K562 (cell line): Measurements from ENCODE around the gene SAPCD1. TPM values are rescaled to one million over a fixed set of nuclear protein-coding genes. Genes with fewer than 3 reads are reported as not detected.

Experiments used
- BACH1 ChIP-seq: fragments of 200-800 bp; sonication (Bioruptor generic); IDR thresholded peaks from 2 replicates; pipeline ENCODE4 v1.6.1; 2016; ENCODE audit warnings: missing genetic modification characterization, missing compliant biosample characterization
- NFXL1 ChIP-seq: fragments of 450-650 bp; formaldehyde crosslinking; IDR thresholded peaks from 2 replicates; pipeline ENCODE4 v1.4.0; 2021; ENCODE audit warnings: mild to moderate bottlenecking
- POLR2H ChIP-seq: IDR thresholded peaks from 2 replicates; pipeline ENCODE4 v1.6.1; 2016; ENCODE audit warnings: missing genetic modification characterization, low read depth, mild to moderate bottlenecking, control low read depth, missing compliant biosample characterization, moderate library complexity
- SMAD3 ChIP-seq: fragments of 450-650 bp; formaldehyde crosslinking; conservative IDR thresholded peaks from 2 replicates; pipeline ENCODE4 v1.4.0; 2020; ENCODE audit warnings: mild to moderate bottlenecking
- ZNF324 ChIP-seq: fragments of 250-450 bp; sonication (Bioruptor Pico); IDR thresholded peaks from 2 replicates; pipeline ENCODE4 v1.4.0; 2020; ENCODE audit warnings: mild to moderate bottlenecking
- ZNF518B ChIP-seq: fragments of 250-450 bp; sonication (Bioruptor Pico); IDR thresholded peaks from 2 replicates; pipeline ENCODE4 v1.5.0; 2021; ENCODE audit warnings: mild to moderate bottlenecking, moderate library complexity
- polyA plus RNA-seq, 8 experiments: library from polyadenylated mRNA; depleted of rRNA in 4 of 8; stranded (reverse) in 5 of 8; unstranded in 3 of 8; fragments of >200 nt; fragmentation: Nextera tagmentation in 2 of 8; fragmentation: Illumina TruSeq in 1 of 8; extraction: Ambion mirVana in 2 of 8; extraction: Trizol in 1 of 8; gene quantifications; 2 replicates each; pipeline versions ENCODE4 v1.2.1 to v1.2.3, GENCODE V29; 2011 to 2014; ENCODE audit warnings: inconsistent platforms in 1 of 8, missing spikeins in 1 of 8
- total RNA-seq, 7 experiments: library from RNA; depleted of rRNA in 6 of 7; stranded (reverse); fragments of >200 nt in 6 of 7; fragmentation: Illumina TruSeq in 2 of 7; extraction: Trizol in 2 of 7; gene quantifications; 2 replicates each; pipeline versions ENCODE4 v1.2.1 to v1.2.3, GENCODE V29; 2011 to 2021; ENCODE audit warnings: low replicate concordance in 1 of 7
- TF ChIP-seq, protein P1 (sequence below): fragments of 200-800 bp; sonication (Bioruptor generic); IDR thresholded peaks from 2 replicates; pipeline ENCODE4 v1.6.1; 2016; ENCODE audit warnings: missing genetic modification characterization, missing compliant biosample characterization
- TF ChIP-seq, protein P2 (sequence below): fragments of 250-450 bp; sonication (Bioruptor Pico); IDR thresholded peaks from 2 replicates; pipeline ENCODE4 v1.9.0; 2021; ENCODE audit warnings: mild to moderate bottlenecking, inconsistent platforms

The SAPCD1 gene
- total and polyA plus RNA-seq, 9 of the 15 experiments (the other 6 are each of a cell fraction or from before 2014, with no cell fraction given), result 2.6 to 30.2 (median 7.4) TPM

DNA sequence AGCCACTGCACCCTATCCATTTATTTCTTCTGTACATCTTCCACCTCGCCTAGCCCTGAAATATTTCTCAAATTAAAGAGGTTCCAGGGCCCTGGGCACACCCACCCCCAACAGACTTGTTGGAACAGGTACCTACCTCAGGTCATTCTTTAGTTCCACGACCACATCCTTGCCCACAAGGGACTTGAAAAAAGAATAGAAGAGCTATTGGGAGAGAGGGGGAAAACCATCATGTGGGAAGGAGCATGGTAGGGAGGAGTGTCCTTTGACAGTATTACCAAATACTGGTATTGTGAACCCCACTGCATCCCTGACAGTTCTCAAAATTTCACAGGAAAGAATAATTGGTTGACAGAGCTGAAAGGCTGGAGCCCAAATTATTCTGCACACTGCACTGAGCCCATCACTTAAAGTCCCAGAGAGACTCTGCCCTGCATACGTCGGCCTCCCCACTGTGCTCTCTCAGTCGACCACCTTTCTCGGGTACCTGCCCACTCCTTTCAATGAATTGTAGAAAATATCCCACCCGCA, 43.5 kb downstream of the SAPCD1 start (continued):
- TF ChIP-seq, protein P1, sequence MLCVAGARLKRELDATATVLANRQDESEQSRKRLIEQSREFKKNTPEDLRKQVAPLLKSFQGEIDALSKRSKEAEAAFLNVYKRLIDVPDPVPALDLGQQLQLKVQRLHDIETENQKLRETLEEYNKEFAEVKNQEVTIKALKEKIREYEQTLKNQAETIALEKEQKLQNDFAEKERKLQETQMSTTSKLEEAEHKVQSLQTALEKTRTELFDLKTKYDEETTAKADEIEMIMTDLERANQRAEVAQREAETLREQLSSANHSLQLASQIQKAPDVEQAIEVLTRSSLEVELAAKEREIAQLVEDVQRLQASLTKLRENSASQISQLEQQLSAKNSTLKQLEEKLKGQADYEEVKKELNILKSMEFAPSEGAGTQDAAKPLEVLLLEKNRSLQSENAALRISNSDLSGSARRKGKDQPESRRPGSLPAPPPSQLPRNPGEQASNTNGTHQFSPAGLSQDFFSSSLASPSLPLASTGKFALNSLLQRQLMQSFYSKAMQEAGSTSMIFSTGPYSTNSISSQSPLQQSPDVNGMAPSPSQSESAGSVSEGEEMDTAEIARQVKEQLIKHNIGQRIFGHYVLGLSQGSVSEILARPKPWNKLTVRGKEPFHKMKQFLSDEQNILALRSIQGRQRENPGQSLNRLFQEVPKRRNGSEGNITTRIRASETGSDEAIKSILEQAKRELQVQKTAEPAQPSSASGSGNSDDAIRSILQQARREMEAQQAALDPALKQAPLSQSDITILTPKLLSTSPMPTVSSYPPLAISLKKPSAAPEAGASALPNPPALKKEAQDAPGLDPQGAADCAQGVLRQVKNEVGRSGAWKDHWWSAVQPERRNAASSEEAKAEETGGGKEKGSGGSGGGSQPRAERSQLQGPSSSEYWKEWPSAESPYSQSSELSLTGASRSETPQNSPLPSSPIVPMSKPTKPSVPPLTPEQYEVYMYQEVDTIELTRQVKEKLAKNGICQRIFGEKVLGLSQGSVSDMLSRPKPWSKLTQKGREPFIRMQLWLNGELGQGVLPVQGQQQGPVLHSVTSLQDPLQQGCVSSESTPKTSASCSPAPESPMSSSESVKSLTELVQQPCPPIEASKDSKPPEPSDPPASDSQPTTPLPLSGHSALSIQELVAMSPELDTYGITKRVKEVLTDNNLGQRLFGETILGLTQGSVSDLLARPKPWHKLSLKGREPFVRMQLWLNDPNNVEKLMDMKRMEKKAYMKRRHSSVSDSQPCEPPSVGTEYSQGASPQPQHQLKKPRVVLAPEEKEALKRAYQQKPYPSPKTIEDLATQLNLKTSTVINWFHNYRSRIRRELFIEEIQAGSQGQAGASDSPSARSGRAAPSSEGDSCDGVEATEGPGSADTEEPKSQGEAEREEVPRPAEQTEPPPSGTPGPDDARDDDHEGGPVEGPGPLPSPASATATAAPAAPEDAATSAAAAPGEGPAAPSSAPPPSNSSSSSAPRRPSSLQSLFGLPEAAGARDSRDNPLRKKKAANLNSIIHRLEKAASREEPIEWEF (CRISPR knock-in tag), result no peak
- TF ChIP-seq ZNF324 (CRISPR knock-in tag), result no peak
- no peak for TF ChIP-seq NFXL1 (CRISPR knock-in tag)
- TF ChIP-seq POLR2H (tag), result no peak
- TF ChIP-seq BACH1 (tag), result no peak
- TF ChIP-seq, protein P2, sequence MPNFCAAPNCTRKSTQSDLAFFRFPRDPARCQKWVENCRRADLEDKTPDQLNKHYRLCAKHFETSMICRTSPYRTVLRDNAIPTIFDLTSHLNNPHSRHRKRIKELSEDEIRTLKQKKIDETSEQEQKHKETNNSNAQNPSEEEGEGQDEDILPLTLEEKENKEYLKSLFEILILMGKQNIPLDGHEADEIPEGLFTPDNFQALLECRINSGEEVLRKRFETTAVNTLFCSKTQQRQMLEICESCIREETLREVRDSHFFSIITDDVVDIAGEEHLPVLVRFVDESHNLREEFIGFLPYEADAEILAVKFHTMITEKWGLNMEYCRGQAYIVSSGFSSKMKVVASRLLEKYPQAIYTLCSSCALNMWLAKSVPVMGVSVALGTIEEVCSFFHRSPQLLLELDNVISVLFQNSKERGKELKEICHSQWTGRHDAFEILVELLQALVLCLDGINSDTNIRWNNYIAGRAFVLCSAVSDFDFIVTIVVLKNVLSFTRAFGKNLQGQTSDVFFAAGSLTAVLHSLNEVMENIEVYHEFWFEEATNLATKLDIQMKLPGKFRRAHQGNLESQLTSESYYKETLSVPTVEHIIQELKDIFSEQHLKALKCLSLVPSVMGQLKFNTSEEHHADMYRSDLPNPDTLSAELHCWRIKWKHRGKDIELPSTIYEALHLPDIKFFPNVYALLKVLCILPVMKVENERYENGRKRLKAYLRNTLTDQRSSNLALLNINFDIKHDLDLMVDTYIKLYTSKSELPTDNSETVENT (CRISPR knock-in tag), result no peak
- TF ChIP-seq ZNF518B (CRISPR knock-in tag), result no peak
- no peak for TF ChIP-seq SMAD3 (CRISPR knock-in tag)
